Tibial nerve (tissue), 4 donors: ENCODE data around the gene LEMD2. TPM values are rescaled to one million over a fixed set of nuclear protein-coding genes. Genes with fewer than 3 reads are reported as not detected.

Experiments
- DNase-seq, 2 donors: peaks; one replicate each; pipeline ENCODE4 v3.0.0-alpha.2; 2019; ENCODE audit warnings: low spot score in 2 of 2
- H3K27ac ChIP-seq, 4 donors: fragments of 200-600 bp; sonication (generic) in 3 of 4; one replicate each; pipeline ENCODE4 v1.5.1; 2017 to 2019; ENCODE audit warnings: mild to moderate bottlenecking in 1 of 4
- H3K27me3 ChIP-seq, 2 donors: fragments of 200-600 bp; sonication (generic) in 1 of 2; one replicate each; pipeline versions ENCODE4 v1.5.1 to v1.6.0; 2017 to 2019
- H3K36me3 ChIP-seq, 3 donors: fragments of 200-600 bp; sonication (generic); one replicate each; pipeline ENCODE4 v1.5.1; 2018 to 2019
- H3K4me1 ChIP-seq, 4 donors: fragments of 200-600 bp; sonication (generic) in 3 of 4; one replicate each; pipeline ENCODE4 v1.5.1; 2017 to 2019
- H3K4me3 ChIP-seq, 4 donors: fragments of 200-600 bp; sonication (generic) in 3 of 4; one replicate each; pipeline ENCODE4 v1.5.1; 2017 to 2019; ENCODE audit warnings: mild to moderate bottlenecking in 1 of 4, moderate library complexity in 1 of 4
- H3K9me3 ChIP-seq, 4 donors: fragments of 200-600 bp; sonication (generic) in 3 of 4; one replicate each; pipeline ENCODE4 v1.5.1; 2017 to 2019
- CTCF ChIP-seq, 5 experiments: fragments of 200-600 bp in 3 of 5; fragments of 450-650 bp in 2 of 5; sonication (generic) in 3 of 5; IDR thresholded peaks; one replicate each; pipeline ENCODE4 v1.5.1; 2016 to 2019; ENCODE audit warnings: antibody characterized with exemption in 5 of 5, mild to moderate bottlenecking in 3 of 5, moderate library complexity in 2 of 5
- EP300 ChIP-seq, 2 donors: sonication (generic); formaldehyde crosslinking; IDR thresholded peaks; one replicate each; pipeline ENCODE4 v1.6.1; 2017; ENCODE audit warnings: antibody characterized with exemption in 2 of 2, mild to moderate bottlenecking in 1 of 2
- POLR2A ChIP-seq, 2 donors: fragments of 450-650 bp; IDR thresholded peaks; one replicate each; pipeline ENCODE4 v1.6.1; 2017; ENCODE audit warnings: antibody characterized with exemption in 2 of 2, mild to moderate bottlenecking in 2 of 2, moderate library complexity in 2 of 2
- WGBS, 2 donors: methylation state at CpG; one replicate each; pipeline ENCODE4 v1.1.5; 2018; 5-methylcytosine and 5-hydroxymethylcytosine counted together
- total RNA-seq, 4 donors: library from RNA; depleted of rRNA; stranded (reverse); fragments of >200 nt; gene quantifications; one replicate each; pipeline ENCODE4 v1.1.0, GENCODE V29; 2016

The LEMD2 gene
- total RNA-seq, 4 donors from 2014 or later: 55.7 to 97.8 (median 70.1) TPM

DNA sequence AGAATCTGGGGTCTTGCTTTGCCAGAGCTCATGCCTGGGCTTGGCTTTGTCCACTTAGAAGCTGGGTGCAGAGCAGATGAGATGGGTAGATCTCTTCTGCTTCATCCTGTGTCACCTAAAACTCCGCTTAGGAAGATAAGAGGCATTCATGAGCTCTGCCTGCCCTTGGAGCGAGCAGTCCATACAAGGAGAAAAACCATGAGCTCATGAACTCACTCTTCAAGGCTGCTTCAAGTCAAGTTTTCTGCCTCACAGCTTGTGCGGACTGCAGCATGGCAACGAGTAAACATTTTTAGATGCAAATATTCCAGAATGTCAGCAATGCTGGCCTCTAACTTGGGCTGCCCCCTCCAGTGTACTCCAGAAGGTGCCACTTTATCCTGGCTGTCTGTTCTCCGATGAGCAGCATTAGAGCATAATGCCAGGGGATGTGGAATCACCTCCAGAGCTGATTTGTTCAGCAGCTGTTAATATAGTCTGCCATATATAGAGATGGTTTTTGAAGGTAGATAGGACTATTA, 66.8 kb downstream of the LEMD2 start:
- Histone ChIP-seq H3K9me3 (no peaks in the 10 kb centered on the region), H3K4me3 (no peak overlapping the region), H3K4me1 (peaks cover 0 to 15% (median 5%) of the 10 kb centered on the region in 4 donors), H3K36me3 (no peaks in the 10 kb centered on the region), H3K27me3 (no peaks in the 10 kb centered on the region), H3K27ac (no peak overlapping the region)
- DNase-seq: no peak
- 81 to 87% methylated on average over 5 of the region's 5 CpGs for WGBS, 2 donors
- TF ChIP-seq POLR2A (IDR thresholded peaks at IDR 0.05) (no peak), EP300 (IDR thresholded peaks at IDR 0.05) (no peak), CTCF (IDR thresholded peaks at IDR 0.05) (no peak)

GRCh38 chr6:33721508-33721907, 67.4 kb downstream of the LEMD2 start:
- 55 to 60% methylated on average over 5 of the region's 5 CpGs for WGBS, 2 donors
- Histone ChIP-seq H3K9me3 (no peaks in the 10 kb centered on the region), H3K27me3 (no peaks in the 10 kb centered on the region), H3K4me1 (peaks cover 0 to 16% (median 5%) of the 10 kb centered on the region in 4 donors), H3K4me3 (no peak overlapping the region), H3K36me3 (no peaks in the 10 kb centered on the region), H3K27ac (no peak overlapping the region)
- TF ChIP-seq CTCF (IDR thresholded peaks at IDR 0.05): no peak
- no peak for TF ChIP-seq EP300 (IDR thresholded peaks at IDR 0.05)
- TF ChIP-seq POLR2A (IDR thresholded peaks at IDR 0.05): no peak
- DNase-seq: no peak

Other genes starting within 250 kb of the LEMD2 start
- 10 to 100 TPM in 2 of 4 donors, 1 to 10 TPM in 2; 7.9 to 15.3 (median 10.1) TPM for gene BAK1, start 208.9 kb downstream of the LEMD2 start, total RNA-seq
- gene ITPR3, start 167.8 kb downstream of the LEMD2 start, total RNA-seq: 100 to 1,000 TPM in 2 of 4 donors, 10 to 100 TPM in 2; 76.8 to 101 (median 93.9) TPM
- 10 to 100 TPM; 14.5 to 29.7 (median 23.4) TPM for gene UQCC2, start 77.4 kb downstream of the LEMD2 start, total RNA-seq
- gene IP6K3, start 42.2 kb downstream of the LEMD2 start, total RNA-seq: 1 to 10 TPM in 3 of 4 donors, under 1 TPM in 1; 0.39 to 3.0 (median 1.7) TPM
- gene MLN, start 14.9 kb upstream of the LEMD2 start, total RNA-seq: not detected